SK-N-SH (cell line): ENCODE data around the gene IGF2BP2. TPM values are rescaled to one million over a fixed set of nuclear protein-coding genes. Genes with fewer than 3 reads are reported as not detected.
A peak's percentile ranks its signal among the peaks of the same experiment; 100 is the strongest.

Experiments used
- CTCF ChIA-PET: fragments of 300-600, 350-600 bp; formaldehyde crosslinking; extraction: SDS; loops from one replicate; lab custom pipeline; 2021; lab: Yijun Ruan, JAX
- POLR2A ChIA-PET: fragments of 350-600 bp; sonication (Branson Sonifier 250); formaldehyde crosslinking; extraction: SDS; loops from one replicate; lab custom pipeline; 2020; ENCODE audit warnings: antibody characterized with exemption, inconsistent platforms; lab: Yijun Ruan, JAX
- DNase-seq: peaks from one replicate; pipeline ENCODE4 v3.0.0; 2012
- H2AFZ ChIP-seq: fragments of 200-600 bp; sonication (generic); 2 replicates; pipeline ENCODE4 v1.8.1; 2016; ENCODE audit warnings: antibody characterized with exemption, mild to moderate bottlenecking, low read depth
- H3F3A ChIP-seq: fragments of 200-600 bp; sonication (generic); replicated peaks from 2 replicates; pipeline ENCODE3; 2016; ENCODE audit warnings: antibody characterized with exemption, mild to moderate bottlenecking; ENCODE audit not compliant: insufficient read depth
- H3K27ac ChIP-seq, 2 experiments: fragments of 200-500 bp in 1 of 2; fragments of 200-600 bp in 1 of 2; sonication (Bioruptor generic) in 1 of 2; sonication (generic), shearing (Covaris generic) in 1 of 2; 2 replicates each; pipeline versions ENCODE4 v1.5.1 to v1.6.1; 2014 to 2016; ENCODE audit warnings: low read depth in 2 of 2, inconsistent platforms in 1 of 2, low read length in 1 of 2, mild to moderate bottlenecking in 1 of 2, mixed read lengths in 1 of 2
- H3K27me3 ChIP-seq: fragments of 200-600 bp; sonication (generic), shearing (Covaris generic); 2 replicates; pipeline ENCODE4 v1.6.1; 2016; ENCODE audit warnings: mixed run types; ENCODE audit not compliant: insufficient read depth
- H3K36me3 ChIP-seq, 2 experiments: fragments of 200-500 bp in 1 of 2; fragments of 200-600 bp in 1 of 2; sonication (Bioruptor generic) in 1 of 2; sonication (generic) in 1 of 2; replicated peaks in 1 of 2; 2 replicates each; pipeline versions ENCODE3 to v1.5.1; 2014 to 2016; ENCODE audit warnings: low read length in 1 of 2, mild to moderate bottlenecking in 1 of 2; ENCODE audit not compliant: insufficient read depth in 2 of 2, control insufficient read depth in 1 of 2
- H3K4me1 ChIP-seq, 2 experiments: fragments of 200-500 bp in 1 of 2; fragments of 200-600 bp in 1 of 2; sonication (Bioruptor generic) in 1 of 2; sonication (generic), shearing (Covaris generic) in 1 of 2; 2 replicates each; pipeline versions ENCODE4 v1.5.1 to v1.6.1; 2014 to 2016; ENCODE audit warnings: low read depth in 1 of 2, low read length in 1 of 2, mixed run types in 1 of 2; ENCODE audit not compliant: insufficient read depth in 2 of 2, control insufficient read depth in 1 of 2
- H3K4me2 ChIP-seq: fragments of 200-600 bp; sonication (generic), shearing (Covaris generic); 2 replicates; pipeline ENCODE4 v1.6.1; 2017; ENCODE audit warnings: mixed run types
- H3K4me3 ChIP-seq, 2 experiments: fragments of 200-500 bp in 1 of 2; fragments of 200-600 bp in 1 of 2; sonication (Bioruptor generic) in 1 of 2; sonication (generic), shearing (Covaris generic) in 1 of 2; 2 replicates each; pipeline versions ENCODE4 v1.5.1 to v1.8.1; 2014 to 2016; ENCODE audit warnings: low read depth in 2 of 2, inconsistent platforms in 1 of 2, low read length in 1 of 2, mild to moderate bottlenecking in 1 of 2, mixed read lengths in 1 of 2, moderate library complexity in 1 of 2
- H3K79me2 ChIP-seq: fragments of 200-600 bp; sonication (generic); 2 replicates; pipeline ENCODE4 v1.8.1; 2017; ENCODE audit warnings: mild to moderate bottlenecking; ENCODE audit not compliant: insufficient read depth
- H3K9ac ChIP-seq: fragments of 200-600 bp; sonication (generic); 2 replicates; pipeline ENCODE4 v1.6.1; 2017; ENCODE audit warnings: mixed run types
- H3K9me2 ChIP-seq: fragments of 200-600 bp; sonication (generic); 2 replicates; pipeline ENCODE4 v1.6.1; 2017; ENCODE audit warnings: mixed run types
- H3K9me3 ChIP-seq: fragments of 200-600 bp; sonication (generic); 2 replicates; pipeline ENCODE4 v1.6.1; 2017; ENCODE audit warnings: mixed run types, mild to moderate bottlenecking, moderate library complexity
- H4K20me1 ChIP-seq: fragments of 200-600 bp; sonication (generic); 2 replicates; pipeline ENCODE4 v1.6.1; 2017; ENCODE audit warnings: mild to moderate bottlenecking, mixed run types; ENCODE audit not compliant: insufficient read depth
- CTCF ChIP-seq: fragments of 200-600 bp; sonication (generic); IDR thresholded peaks from 2 replicates; pipeline ENCODE4 v1.6.1; 2017; ENCODE audit warnings: antibody characterized with exemption, mild to moderate bottlenecking, moderate library complexity
- MEF2A ChIP-seq: IDR thresholded peaks from 2 replicates; pipeline ENCODE4 v1.4.0; 2012; ENCODE audit warnings: low read depth, borderline replicate concordance
- MXI1 ChIP-seq: IDR thresholded peaks from 2 replicates; pipeline ENCODE4 v1.6.1; 2012; ENCODE audit warnings: mild to moderate bottlenecking, low read depth, low read length, improper control_type of control experiment
- RAD21 ChIP-seq: IDR thresholded peaks from 2 replicates; pipeline ENCODE4 v1.6.1; 2012; ENCODE audit warnings: mild to moderate bottlenecking, low read length
- RFX5 ChIP-seq: IDR thresholded peaks from 2 replicates; pipeline ENCODE4 v1.6.1; 2012; ENCODE audit warnings: mild to moderate bottlenecking, improper control_type of control experiment, low read length
- SMC3 ChIP-seq: IDR thresholded peaks from 2 replicates; pipeline ENCODE4 v1.6.1; 2012; ENCODE audit warnings: low read depth, low read length, improper control_type of control experiment
- TCF12 ChIP-seq: IDR thresholded peaks from 2 replicates; pipeline ENCODE4 v1.4.0; 2012
- USF1 ChIP-seq: IDR thresholded peaks from 2 replicates; pipeline ENCODE4 v1.4.0; 2012; ENCODE audit warnings: low read depth, borderline replicate concordance
- YY1 ChIP-seq: IDR thresholded peaks from 2 replicates; pipeline ENCODE4 v1.4.0; 2012; ENCODE audit warnings: low read depth, mild to moderate bottlenecking
- WGBS: methylation state at CpG from one replicate; pipeline ENCODE4 v1.1.6; 2017; ENCODE audit warnings: low lambda C conversion rate; 5-methylcytosine and 5-hydroxymethylcytosine counted together
- polyA plus RNA-seq, 3 experiments: library from polyadenylated mRNA; depleted of rRNA; stranded (reverse); fragments of >200 nt; gene quantifications; 2 replicates each; pipeline ENCODE4 v1.2.3, GENCODE V29; 2012

The IGF2BP2 gene
- polyA plus RNA-seq, 1 of the 3 experiments (the other 2 are of a cell fraction) = 5.4 TPM

- H3K4me1 ChIP-seq = peaks cover 0 to 30% of the 10 kb centered on the region in 2 experiments; a peak in 2 of 4 replicates
- DNase-seq = no peak
- H2AFZ ChIP-seq = no peak overlapping the region
- H3K4me3 ChIP-seq = no peak overlapping the region
- CTCF ChIA-PET = interaction anchor here (4.3 kb wide), 1 partner anchor 24 kb away, joined by 23 read pairs; no protein-coding TSS in a partner anchor
- H3K9me3 ChIP-seq = no peaks in the 10 kb centered on the region
- H3K36me3 ChIP-seq = peaks cover 0 to 5% of the 10 kb centered on the region in 2 experiments
- H3K9me2 ChIP-seq = no peaks in the 10 kb centered on the region
- H3F3A ChIP-seq = peaks cover 28% of the 10 kb centered on the region
- no peak overlapping the region for H3K27ac ChIP-seq
- H3K27me3 ChIP-seq = no peaks in the 10 kb centered on the region
- H4K20me1 ChIP-seq = peaks cover 100% of the 10 kb centered on the region
- no peak for TF ChIP-seq YY1
- TF ChIP-seq MXI1 = no peak
- no peak for TF ChIP-seq RFX5
- TF ChIP-seq SMC3 = no peak
- TF ChIP-seq RAD21 = no peak
- no peak for TF ChIP-seq TCF12
- TF ChIP-seq CTCF = no peak
- no peak overlapping the region for H3K4me2 ChIP-seq
- WGBS = 73% methylated on average over 3 of the region's 3 CpGs
- POLR2A ChIA-PET = no interaction called here
- H3K9ac ChIP-seq = no peak overlapping the region
- peaks cover 100% of the 10 kb centered on the region for H3K79me2 ChIP-seq
These were observed 31.9 kb downstream of the IGF2BP2 start for GRCh38 chr3:185792955-185793354.

- 54% methylated on average over 5 of the region's 5 CpGs for WGBS
- ChIA-PET POLR2A (no interaction called here), CTCF (interaction anchor here (0.7 to 4.3 kb wide), 3 partner anchors 9 to 29 kb away, joined by 3 to 23 read pairs (median 3); no protein-coding TSS in a partner anchor)
- peak overlapping the region in 1 of 2 experiments; percentile 48; a peak in 2 of 4 replicates for H3K27ac ChIP-seq
- H3K79me2 ChIP-seq = peaks cover 100% of the 10 kb centered on the region
- H3K4me3 ChIP-seq = no peak overlapping the region
- H3K36me3 ChIP-seq = peaks cover 0 to 9% of the 10 kb centered on the region in 2 experiments
- DNase-seq = no peak
- no peaks in the 10 kb centered on the region for H3K9me3 ChIP-seq
- H3K4me2 ChIP-seq = 0 out of 2 replicates have a peak overlapping the region, but pooled peaks have one; percentile 14
- H3K9me2 ChIP-seq = no peaks in the 10 kb centered on the region
- TF ChIP-seq MEF2A (0 out of 2 replicates have a peak, but pooled peaks have one; percentile 9), USF1 (no peak)
- TF ChIP-seq, all 33 proteins: peak for 1
- no peaks in the 10 kb centered on the region for H3K27me3 ChIP-seq
- peaks cover 14% of the 10 kb centered on the region for H3F3A ChIP-seq
- peaks cover 100% of the 10 kb centered on the region for H4K20me1 ChIP-seq
- H3K4me1 ChIP-seq = peaks cover 0 to 23% of the 10 kb centered on the region in 2 experiments; a peak in 1 of 4 replicates
- H3K9ac ChIP-seq = peak overlapping the region; percentile 3
- H2AFZ ChIP-seq = no peak overlapping the region
These were observed 34.7 kb downstream of the IGF2BP2 start for GRCh38 chr3:185789891-185790830.
